ENCODE measurements around the gene CNNM4.

- TF ChIP-seq CTCF (IDR thresholded peaks at IDR 0.05; ENCODE audit: insufficient read depth, low read depth, low read length) (no peak), EZH2 (IDR thresholded peaks at IDR 0.05; ENCODE audit: insufficient read depth, low read length) (no peak)
Measured at GRCh38 chr2:96739633-96740428, 20.9 kb upstream of the CNNM4 start, which contains the start of gene LMAN2L.
